GM21619 (cell line): ENCODE measurements around the gene AKR7A3.
"Not testable (repeated sequence)": the region's sequence is repeated elsewhere in the genome, so short reads cannot be mapped to it uniquely, and the experiment has no call there.

Experiments used
- ATAC-seq: cut with Tn5 transposase; IDR thresholded peaks from one replicate; pipeline ENCODE4 v1.9.1; 2021; ENCODE audit not compliant: unreplicated experiment

Gene AKR7A3

DNA sequence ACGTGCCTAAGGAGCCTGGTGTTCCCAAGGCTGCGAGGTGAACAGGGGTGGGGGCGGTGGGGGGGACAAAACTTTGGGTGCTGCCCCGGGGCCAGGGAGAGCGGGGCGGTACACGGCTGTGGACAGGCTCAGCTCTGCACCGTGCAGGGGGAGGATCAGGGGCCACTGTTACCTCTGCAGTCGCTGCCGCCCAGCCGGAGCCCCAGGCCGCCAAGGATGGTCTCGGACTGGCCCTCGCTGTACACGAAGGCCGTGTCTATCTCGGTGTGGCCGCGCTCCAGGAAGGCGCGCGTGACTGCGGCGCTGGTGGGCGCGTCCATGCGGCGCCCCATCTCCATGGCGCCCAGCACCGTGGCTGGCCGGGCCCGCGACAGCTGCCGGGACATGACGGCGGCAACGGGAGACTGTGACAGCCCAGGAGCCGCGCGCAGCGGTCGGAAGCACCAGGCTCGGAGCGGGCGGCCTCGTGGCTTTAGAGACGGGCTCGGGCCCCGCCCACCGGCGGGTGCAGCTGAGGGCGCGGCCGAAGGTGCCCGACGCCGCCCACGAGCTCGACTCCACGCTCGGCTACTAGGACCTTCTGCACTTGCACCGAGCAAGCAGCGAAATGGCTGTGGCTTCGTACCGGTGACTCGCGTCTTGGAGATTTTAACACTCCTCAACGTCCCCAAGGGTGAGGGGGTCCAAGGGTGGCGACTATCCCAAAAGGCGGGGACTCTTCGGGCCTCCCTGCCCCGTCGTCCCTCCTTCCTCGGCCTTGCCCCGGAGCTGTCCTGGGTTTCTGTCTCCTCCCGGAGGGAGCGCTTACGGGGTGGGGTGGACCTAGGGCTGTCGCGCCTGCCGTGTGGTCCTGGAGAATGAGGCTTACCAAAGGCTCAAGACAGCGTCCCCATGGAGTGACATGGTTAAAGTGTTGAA lies at the start of gene AKR7A3:
Gene AKR7A3 (minus strand): TSS at position 447 of the 918 bp plus-strand sequence. CDS start 61 bp downstream, at position 386.
- ATAC-seq = not testable (repeated sequence)

GRCh38 chr1:19338323-19338762 lies 49.8 kb upstream of the AKR7A3 start:
- no peak for ATAC-seq

DNA sequence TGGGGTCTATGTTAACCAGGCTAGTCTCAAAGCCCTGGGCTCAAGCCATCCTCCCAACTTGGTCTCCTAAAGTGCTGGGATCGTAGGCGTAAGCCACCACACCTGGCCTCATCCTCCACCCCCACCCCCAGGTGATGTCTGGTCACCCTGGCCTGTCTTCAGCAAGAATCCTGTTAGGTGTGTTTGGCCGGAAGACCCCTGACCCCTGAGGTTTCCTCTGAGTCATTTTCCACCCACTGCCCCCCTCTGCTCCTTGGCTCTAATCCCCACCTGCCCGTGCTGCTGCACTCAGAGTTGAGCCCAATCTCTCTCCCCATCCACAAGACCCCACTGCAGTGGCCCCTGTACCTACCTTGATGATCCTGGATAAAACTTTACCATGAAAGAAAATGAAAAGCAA lies 48.7 kb upstream of the AKR7A3 start:
- no peak for ATAC-seq

- ATAC-seq = no peak
Observed at GRCh38 chr1:19336543-19336942, 48.0 kb upstream of the AKR7A3 start.

DNA sequence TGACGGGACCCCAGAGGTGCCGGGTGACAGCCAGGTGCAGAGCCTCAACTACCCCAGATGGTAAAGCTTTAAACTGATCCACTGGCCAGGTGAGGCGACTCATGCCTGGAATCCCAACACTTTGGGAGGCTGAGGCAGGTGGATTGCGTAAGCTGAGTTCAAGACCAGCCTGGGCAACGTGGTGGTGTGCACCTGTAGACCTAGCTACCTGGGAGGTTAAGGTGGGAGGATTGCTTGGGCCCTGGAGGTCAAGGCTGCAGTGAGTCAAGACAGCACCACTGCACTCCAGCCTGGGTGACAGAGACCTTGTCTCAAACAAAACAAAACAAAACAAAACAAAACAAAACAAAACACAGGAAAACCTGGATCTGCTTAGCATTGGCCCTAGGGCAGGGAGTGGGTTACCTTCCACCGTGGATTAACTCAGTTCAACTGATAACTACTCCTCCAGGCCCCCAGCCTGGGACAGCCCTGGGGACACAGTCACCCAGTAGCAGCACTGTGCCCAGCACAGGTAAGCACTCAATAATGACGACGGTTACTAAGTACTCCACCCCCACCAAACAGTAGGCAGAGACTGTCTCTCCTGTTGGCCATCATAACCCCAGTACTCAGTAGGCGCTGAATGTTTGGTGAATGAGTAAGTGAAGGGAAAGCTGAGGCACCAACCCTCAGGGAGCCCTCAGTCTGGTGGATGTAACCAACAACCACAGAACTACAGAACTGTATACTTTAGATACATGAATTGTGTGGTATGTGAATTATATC lies 45.2 kb upstream of the AKR7A3 start:
- no peak for ATAC-seq

DNA sequence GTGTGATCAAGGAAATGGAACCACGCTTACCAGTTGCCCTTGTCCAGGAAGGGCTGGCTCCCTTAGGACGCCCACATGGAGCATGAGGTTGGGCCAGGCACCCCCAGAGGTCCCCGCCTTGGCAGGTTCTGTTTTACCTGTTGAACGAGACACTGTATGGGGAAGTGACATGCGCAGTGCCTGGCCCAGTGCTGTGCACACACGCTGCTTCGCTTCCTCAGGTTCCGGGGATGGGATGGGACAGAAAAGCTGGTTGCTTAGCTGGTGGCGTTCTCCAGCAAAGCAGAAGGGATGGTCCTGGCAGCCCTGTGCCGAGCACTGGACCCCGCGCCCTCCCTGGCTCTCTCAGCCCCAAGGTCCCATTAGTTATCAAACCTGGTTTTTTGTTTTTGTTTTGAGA lies 44.3 kb upstream of the AKR7A3 start:
- ATAC-seq = no peak

DNA sequence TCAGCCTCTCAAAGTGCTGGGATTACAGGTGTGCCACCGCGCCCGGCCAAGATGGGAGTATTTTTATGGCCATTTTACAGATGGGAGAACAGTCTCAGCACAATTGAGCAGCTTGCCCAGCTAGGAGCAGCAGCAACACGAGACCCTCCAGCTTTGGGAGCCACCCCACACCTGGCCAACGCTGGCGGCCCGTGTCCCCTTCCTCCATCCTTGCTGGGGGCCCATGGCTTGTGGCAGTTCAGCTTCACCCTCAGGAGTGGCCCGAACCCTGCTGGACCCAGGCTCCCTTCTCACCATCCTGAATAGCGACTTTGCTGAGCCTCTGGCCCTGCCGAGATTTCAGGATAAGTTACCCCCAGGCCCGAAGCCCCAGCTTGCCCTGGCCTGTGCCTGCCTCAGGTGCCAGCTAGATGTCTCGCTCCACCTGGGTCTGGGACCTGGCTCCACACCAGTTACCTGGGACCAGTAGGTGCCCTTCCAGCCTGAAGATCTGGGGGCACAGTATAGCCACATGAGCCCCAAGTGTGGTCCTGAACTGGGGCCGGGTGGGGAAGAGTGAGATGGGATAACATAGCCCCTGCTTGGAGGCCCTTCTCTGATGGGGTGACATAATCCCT lies 42.8 kb upstream of the AKR7A3 start:
- ATAC-seq = no peak

DNA sequence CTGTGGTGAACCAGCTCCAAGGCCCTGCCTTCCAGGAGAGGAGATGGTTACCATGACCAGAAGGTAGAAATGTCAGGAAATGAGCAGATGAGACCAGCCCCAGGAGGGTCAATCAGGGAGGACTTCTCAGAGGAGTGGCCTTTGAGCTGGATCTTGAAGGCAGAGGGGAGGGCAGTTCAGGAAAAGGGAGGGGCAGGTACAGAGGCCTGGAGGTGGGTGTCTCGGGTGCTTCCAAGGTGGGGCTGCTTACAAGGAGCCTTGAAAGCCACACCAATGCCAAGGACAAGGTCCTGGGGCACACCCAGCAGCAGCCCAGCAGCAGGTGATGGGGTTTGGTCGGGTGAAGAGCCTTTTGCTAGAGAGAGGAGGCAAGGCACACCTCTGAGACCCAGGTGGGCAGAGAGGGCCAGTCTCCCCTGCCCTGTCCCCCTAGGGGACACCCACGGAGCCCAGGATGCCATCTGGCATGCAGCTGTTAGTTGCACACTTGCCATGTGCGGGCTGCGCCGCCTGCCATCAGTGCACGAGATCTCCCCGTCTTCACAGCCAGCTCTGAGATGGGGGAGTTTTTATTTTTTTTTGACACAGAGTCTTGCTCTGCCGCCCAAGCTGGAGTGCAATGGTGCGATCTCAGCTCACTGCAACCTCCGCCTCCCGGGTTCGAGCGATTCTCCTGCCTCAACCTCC lies 42.0 kb upstream of the AKR7A3 start:
- no peak for ATAC-seq

DNA sequence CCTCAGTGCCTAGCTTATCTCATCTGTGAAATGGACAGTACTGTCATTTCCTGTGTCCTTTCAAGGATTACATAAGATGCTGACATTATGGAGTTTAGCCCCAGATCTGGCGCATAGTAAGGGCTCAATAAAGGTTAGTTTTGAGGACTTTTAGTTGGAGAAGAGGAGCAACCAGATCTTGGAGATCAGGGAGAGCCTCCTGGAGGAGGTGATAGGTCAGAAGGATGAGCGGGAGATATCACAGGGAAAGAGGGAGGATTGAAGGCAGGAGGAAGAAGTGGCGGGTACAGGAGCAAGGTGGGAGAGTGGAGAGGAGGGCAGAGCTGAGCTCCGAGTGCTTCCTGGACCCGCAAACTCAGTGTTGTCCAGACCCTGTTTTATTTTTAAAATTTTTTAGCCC lies 41.0 kb upstream of the AKR7A3 start:
- no peak for ATAC-seq

GRCh38 chr1:19329188-19329587 lies 40.6 kb upstream of the AKR7A3 start:
- ATAC-seq = no peak

GRCh38 chr1:19328486-19328885 lies 39.9 kb upstream of the AKR7A3 start:
- no peak for ATAC-seq

DNA sequence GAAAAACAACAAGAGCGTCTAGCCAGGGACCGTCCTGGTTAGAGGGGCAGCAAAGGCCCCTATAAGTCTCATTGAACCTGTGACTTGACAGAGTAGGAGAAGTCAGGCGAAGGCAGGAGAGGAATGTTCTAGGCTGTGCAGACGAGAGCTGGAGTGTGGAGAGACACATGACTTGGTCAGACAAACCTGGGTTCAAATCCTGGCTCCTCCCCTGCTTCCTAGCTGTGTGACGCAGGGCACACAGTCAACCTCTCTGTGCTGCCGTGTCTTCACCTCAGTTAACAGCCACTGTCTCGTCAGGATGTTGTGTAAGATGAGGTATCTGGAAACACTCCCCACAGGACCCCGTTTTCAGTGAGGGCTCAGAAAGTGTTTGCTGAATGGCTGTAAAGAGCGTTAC lies 39.2 kb upstream of the AKR7A3 start:
- ATAC-seq = no peak

- no peak for ATAC-seq
Observed at GRCh38 chr1:19327301-19327700, 38.7 kb upstream of the AKR7A3 start.

- no peak for ATAC-seq
Observed at GRCh38 chr1:19326748-19327065, 38.1 kb upstream of the AKR7A3 start.

DNA sequence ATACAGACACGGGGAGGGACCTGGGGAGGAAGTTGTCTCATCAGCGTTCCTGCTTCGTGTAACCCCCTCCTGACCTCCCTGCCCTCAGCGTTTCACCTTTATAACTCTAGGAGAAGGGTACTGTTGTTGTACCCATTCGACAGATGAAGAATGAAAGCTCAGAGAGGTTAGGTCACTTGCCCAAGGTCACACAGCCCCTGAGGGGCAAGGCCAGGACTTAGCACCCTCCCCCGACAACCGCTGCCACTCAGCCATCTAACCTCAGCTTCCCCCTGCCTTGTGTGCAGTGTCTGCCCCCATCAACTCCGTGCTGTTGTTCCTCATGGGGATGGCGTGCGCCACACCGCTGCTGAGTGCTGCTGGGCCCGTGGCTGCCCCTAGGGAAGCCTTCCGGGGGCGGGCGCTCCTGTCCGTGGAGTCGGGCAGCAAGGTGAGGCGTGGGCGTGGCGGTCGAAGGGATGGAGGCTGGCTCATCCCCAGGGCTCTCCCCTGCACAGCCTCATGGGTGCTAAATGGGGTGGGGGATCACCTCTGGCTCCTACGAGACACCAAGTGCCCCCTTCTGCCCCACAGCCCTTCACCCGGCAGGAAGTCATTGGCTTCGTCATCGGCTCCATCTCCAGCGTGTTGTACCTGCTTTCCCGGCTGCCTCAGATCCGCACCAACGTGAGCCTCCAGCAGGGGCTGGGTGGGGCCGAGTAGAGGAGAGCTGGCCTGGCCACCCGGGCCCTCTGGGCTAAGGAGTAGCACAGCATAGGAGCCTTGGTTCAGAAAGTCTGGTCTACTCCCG lies 37.6 kb upstream of the AKR7A3 start:
- ATAC-seq = no peak

DNA sequence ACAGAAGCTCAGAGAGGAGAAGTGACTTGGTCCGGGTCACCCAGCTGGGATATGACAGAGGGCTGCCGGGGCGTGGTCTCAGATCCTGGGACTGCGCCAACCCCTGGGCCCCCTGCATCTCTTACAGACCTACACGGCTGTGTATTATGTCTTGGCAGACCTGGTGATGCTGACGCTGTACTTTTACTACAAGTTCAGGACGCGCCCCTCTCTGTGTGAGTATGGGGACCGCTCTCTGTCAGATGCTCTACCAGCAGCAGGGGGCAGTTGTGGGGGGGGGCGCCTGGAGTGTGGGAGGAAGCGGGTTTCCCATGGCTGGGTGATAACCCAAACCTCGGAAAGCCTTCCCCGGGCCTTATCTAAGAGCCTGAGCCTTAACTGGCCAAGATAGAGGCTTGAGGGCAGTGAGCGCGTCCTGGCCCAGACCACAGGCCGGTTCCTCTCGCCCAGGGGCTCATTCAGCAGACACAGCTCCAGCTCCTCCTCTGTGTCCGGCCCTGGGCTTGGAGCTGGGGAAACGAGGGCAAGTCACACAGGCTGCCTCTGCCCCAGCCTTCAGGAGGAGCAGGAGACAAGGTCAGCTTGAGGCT lies 36.9 kb upstream of the AKR7A3 start:
- ATAC-seq = no peak

- ATAC-seq = no peak
Observed at GRCh38 chr1:19324665-19324990, 36.1 kb upstream of the AKR7A3 start.

DNA sequence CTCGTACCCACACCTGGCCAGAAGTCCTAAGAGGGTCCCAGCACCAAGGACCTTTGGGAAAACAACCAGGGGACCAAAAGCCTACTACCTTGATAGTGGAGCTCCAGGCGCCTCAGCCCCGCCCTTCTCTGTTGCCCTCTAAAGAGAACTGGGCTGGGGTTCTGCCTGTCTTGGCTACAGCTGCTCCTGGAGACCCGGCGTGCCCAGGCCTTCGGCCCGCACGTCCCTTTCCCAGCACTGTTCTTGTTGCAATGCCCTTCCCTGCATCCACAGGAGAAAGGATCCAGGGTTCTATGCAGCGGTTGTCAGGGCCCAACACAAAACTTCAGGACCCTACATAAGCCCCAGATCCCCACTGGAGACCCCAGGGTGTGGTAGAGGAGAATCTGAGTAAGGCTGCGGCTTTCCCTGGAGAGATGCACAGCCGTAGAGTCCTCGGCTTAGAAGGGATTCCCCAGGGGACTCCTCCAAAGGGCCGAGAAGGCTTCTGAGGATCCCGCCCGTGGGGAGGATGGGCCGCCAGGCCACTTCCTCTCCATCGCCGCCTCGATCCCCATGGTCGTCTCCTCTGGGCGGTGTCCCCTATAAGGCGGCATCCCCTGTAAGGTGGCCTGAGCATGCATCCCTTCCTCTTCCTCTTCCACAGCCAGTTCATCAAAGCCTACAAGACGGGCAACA lies 35.6 kb upstream of the AKR7A3 start:
- ATAC-seq = no peak

GRCh38 chr1:19322481-19322880 lies 33.9 kb upstream of the AKR7A3 start:
- no peak for ATAC-seq

GRCh38 chr1:19321071-19321470 lies 32.5 kb upstream of the AKR7A3 start:
- ATAC-seq = no peak
